Ureter (tissue), 1 donor: ENCODE results near the gene PACS2. TPM values are rescaled to one million over a fixed set of nuclear protein-coding genes. Genes with fewer than 3 reads are reported as not detected.

ENCODE experiments used
- DNase-seq: peaks from one replicate; pipeline ENCODE4 v3.0.0-alpha.2; 2020; ENCODE audit warnings: low spot score
- total RNA-seq: library from RNA; stranded (reverse); gene quantifications from one replicate; pipeline ENCODE4 v1.2.4, GENCODE V29; 2023
- donor health status: DM: yes; HTN: yes; CAD: no.

PACS2 gene
- total RNA-seq, 1 donor from 2014 or later = 101 TPM

- no peak for DNase-seq
Observed at GRCh38 chr14:105367116-105368031, 52.8 kb downstream of the PACS2 start.

DNA sequence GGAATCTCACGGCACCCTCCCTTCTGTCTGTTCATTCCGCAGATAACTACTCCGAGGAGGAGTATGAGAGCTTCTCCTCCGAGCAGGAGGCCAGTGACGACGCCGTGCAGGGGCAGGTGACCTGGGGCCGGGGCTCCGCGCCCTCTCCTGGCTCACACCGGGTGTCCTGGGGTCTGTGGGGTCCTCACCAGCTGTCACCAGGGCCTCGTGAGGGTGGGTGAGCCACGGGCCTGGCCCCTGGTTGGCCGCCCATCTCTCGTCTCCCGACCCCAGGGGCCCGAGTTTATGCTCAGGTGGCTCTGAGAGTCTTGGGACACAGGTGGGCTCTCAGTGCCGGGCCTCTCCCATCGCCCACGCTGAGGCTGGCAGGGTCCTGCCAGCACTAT, 53.5 kb downstream of the PACS2 start:
- no peak for DNase-seq

- DNase-seq = no peak
Observed at GRCh38 chr14:105368426-105368825, 53.9 kb downstream of the PACS2 start.

DNA sequence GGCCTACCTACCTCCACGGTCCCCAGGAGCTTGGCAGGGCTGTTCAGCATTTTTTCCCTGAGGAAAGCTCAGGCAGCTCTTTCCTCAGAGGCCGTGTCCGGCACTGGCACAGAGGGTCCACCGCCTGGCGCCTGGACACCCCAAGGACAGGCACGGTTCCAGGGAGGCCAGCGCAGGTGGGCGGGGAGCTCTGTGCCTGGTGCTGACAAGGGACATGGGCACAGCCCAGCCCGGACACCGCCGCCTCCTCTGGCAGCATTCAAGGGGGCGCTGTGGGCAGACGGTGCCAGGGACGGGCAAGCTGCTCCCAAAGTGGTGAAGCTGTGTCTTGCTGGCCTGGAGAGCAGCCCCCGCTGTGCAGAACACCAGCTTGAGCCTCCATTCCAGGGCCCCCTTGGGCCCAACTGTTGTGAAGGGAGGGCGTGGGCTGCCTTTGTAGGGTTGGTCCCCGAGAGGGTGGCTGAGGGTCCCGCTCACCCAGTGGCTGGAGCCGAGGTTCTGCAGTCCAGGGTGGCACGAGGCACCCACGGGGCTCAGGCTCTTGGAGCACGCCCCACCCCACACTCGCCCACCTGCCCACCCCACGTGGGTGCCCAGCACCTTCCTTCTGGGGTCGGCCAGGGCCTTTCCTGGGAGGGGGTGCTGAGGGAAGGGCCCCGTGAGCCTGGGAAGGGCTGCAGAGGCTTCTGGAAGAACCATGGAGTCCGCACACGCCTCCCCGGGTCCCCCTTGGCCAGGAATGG, 54.5 kb downstream of the PACS2 start:
- no peak for DNase-seq

- DNase-seq = no peak
Observed at GRCh38 chr14:105369653-105370040, 55.1 kb downstream of the PACS2 start.

GRCh38 chr14:105374389-105374788, 59.8 kb downstream of the PACS2 start:
- DNase-seq = no peak

GRCh38 chr14:105375635-105376057, 61.1 kb downstream of the PACS2 start:
- DNase-seq = no peak

DNA sequence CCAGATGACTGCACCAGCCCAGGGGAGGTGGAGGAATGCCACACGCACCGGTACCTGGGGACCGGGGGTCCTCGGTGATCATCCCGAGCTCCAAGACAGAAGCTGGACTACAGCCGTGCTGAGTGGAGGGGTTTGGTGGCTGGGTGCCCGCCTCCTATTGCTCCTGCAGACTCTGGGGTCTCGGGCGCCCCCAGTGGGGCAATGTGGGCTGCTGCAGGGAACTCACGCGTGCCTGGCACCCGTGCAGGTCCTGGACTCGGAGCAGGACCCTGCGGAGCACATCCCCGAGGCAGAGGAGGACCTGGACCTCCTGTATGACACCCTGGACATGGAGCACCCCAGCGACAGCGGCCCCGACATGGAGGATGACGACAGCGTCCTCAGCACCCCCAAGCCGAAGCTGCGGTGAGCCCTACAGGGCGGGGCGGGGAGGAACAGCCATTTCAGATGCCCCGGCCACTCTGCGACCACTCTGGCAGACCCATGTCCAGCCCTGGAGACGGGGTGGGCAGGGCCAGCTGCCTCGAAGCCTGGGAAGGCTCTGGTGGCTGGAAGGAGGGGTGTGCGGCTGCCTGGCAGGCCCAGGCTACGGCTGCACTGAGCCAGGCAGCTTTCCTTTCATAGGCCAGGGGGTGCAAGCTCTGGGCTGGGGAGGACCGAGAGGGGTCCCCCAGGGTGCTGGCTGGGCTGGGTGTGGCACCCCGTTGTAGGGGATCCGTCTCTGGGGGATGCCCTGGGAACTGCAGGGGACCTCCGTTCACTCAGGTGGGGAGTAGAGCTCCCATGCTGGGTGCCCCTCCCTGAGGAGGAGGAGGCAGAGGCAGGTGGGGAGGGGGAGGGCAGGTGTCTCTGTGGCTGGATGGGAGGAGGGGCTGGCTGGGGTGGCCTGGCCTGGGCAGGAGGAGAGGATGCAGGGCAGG, 62.2 kb downstream of the PACS2 start:
- no peak for DNase-seq

- no peak for DNase-seq
Observed at GRCh38 chr14:105377555-105378182, 63.1 kb downstream of the PACS2 start.

GRCh38 chr14:105378199-105378598, 63.7 kb downstream of the PACS2 start:
- DNase-seq = no peak

- no peak for DNase-seq
Observed at GRCh38 chr14:105378873-105379685, 64.5 kb downstream of the PACS2 start.

DNA sequence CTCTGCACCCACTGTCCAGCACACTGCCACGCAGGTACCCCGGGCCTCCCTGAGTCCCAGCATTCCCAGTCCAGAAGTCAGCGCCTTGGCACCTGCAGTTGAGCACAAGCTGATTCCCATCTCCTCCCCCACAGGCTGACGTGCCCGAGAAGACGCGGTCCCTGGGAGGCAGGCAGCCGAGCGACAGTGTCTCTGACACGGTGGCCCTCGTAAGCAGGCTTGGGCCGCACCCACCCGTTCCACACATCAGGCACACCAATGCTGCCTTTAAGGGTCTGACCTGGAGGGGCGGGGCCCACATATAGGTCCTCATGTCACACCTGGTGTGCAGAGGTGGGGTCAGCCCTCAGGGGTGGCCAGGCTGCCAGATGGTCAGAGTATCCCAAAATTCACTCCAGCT, 65.4 kb downstream of the PACS2 start:
- DNase-seq = no peak

- DNase-seq = no peak
Observed at GRCh38 chr14:105380756-105381155, 66.2 kb downstream of the PACS2 start.

DNA sequence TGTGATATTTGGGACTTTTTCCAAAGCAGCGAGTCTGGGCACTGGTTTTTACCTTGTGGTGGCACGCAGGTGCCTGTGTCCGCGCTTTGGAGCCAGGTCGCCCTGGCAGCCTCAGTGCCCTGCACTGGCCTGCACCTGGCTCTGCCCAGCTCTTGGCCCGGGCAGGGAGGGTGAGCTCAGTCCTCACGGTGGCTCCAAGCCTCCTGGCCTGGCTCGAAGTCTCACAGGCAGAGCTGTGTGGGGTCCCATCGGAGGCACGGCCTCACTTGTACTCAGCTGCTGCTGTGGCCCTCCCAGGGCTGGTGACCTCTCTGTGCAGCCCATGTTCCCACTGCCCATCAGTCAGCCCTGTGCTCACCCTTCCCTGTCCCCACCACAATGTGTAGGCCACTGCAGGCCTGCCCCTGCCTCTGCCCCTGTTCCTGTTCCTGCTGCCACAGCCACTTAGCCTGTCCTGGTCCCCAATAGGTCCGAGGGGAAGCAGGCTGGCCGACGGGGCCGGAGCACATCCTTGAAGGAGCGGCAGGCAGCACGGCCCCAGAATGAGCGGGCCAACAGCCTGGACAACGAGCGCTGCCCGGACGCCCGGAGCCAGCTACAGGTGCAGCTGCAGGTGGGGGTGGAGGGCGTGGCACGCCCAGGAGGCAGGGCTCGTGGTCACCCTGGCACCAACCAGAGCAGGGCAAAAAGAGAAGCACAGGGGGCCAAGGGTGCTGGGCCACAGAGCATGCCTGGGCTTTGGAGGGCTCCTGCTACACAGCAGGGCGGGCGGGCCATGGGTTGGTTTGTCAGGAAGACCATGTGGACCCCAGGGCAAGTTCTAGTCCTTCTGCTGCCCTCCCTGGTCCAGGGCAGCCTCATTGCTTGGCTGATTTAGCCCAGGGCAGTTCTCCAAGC, 67.1 kb downstream of the PACS2 start:
- no peak for DNase-seq

DNA sequence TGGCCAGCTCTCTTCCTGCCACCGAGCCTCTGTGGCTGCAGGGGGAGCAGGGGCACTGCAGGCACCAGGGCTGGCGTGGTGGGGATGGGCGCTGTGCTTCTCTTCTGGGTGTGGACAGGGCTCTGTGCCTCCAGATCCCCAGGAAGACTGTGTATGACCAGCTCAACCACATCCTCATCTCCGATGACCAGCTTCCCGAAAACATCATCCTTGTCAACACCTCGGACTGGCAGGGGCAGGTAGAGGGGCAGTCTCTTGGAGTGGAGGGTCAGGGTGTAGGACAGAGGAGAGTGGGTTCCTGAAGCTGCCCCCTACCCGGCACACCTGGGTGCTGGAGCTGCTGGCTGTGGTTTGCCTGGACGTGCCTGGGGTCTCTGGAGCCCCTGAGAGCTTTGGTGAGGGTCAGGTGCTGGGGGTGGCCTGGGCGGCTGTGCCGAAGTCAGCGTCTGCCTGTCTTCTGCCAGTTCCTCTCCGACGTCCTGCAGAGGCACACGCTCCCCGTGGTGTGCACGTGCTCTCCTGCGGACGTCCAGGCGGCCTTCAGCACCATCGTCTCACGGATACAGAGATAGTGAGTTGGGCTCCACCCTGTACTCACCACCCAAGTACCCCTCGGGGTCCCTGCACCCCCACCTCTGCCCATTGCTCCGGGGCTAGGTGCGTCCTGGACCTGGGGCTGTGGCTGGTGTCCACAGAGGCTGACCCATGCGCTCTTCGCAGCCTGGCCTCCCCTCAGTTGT, 68.0 kb downstream of the PACS2 start:
- no peak for DNase-seq

DNA sequence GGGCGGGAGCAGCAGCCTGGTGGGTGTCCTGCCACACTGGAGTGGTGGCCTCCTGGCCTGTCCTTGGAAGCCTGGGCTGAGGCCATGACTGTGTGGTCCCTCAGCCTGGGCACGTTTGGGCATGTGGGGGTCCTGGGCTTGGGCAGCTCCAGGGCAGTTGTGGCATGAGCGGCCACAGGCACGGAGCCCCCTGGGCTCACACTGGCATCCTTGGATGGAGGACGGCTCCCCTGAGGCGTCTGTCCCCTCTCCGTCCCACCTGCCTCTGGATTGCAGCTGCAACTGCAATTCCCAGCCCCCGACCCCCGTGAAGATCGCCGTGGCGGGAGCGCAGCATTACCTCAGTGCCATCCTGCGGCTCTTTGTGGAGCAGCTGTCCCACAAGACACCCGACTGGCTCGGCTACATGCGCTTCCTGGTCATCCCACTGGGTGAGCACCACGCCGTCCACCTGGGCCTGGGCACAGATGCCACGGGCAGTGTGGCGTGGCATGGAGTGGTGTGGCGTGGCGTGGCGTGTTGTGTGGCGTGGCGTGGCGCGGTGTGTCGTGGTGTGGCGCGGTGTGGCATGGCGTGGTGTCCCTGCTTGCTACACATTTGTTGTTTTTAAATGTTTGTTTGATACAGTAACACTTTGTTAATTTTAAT, 68.7 kb downstream of the PACS2 start:
- no peak for DNase-seq

DNA sequence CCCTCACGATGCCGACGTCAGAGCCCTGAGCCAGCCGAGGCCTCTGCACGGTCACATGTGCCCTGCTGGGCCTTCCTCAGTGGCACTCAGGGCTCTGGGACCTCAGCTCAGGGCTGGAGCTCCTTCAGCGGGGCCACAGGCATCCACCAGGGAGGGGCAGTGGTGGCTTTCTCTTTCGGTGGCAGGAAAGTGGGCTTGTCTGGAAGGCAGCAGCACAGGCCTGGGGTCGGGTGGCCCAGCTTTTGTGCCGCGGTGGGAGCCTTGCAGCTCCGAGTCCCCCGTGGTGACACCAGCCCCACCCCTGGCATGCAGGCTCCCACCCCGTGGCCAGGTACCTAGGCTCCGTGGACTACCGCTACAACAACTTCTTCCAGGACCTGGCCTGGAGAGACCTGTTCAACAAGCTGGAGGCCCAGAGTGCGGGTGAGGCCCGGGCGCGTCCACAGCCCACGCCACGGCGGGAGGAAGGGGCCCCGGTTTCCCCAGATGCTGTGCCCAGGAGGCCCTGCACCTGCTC, 69.6 kb downstream of the PACS2 start:
- DNase-seq = no peak
